GM18502 (cell line): Measurements from ENCODE around the gene TMEM255A.

ENCODE experiments used
- ATAC-seq: cut with Tn5 transposase; IDR thresholded peaks from one replicate; pipeline ENCODE4 v1.9.1; 2021; ENCODE audit warnings: mild to moderate bottlenecking; ENCODE audit not compliant: unreplicated experiment, poor library complexity

The TMEM255A gene

GRCh38 chrX:120308959-120309872 lies 2.0 kb downstream of the TMEM255A start:
- peak; percentile 93 for ATAC-seq

- no peak for ATAC-seq
Measured at GRCh38 chrX:120308558-120308957, 2.7 kb downstream of the TMEM255A start.

- no peak for ATAC-seq
Measured at GRCh38 chrX:120306630-120307029, 4.6 kb downstream of the TMEM255A start.

GRCh38 chrX:120305531-120306141 lies 5.6 kb downstream of the TMEM255A start:
- no peak for ATAC-seq

- no peak for ATAC-seq
Measured at GRCh38 chrX:120304256-120304655, 7.0 kb downstream of the TMEM255A start.

GRCh38 chrX:120302434-120302833 lies 8.8 kb downstream of the TMEM255A start:
- peak; percentile 95 for ATAC-seq

- ATAC-seq = peak; percentile 24
Measured at GRCh38 chrX:120301960-120302359, 9.3 kb downstream of the TMEM255A start.

GRCh38 chrX:120301497-120301896 lies 9.8 kb downstream of the TMEM255A start:
- no peak for ATAC-seq

GRCh38 chrX:120299928-120300327 lies 11.3 kb downstream of the TMEM255A start:
- no peak for ATAC-seq

- no peak for ATAC-seq
Measured at GRCh38 chrX:120297923-120298322, 13.3 kb downstream of the TMEM255A start.

GRCh38 chrX:120294651-120295050 lies 16.6 kb downstream of the TMEM255A start:
- no peak for ATAC-seq

GRCh38 chrX:120293015-120293414 lies 18.2 kb downstream of the TMEM255A start:
- ATAC-seq = no peak

- ATAC-seq = no peak
Measured at GRCh38 chrX:120291211-120291610, 20.1 kb downstream of the TMEM255A start.

GRCh38 chrX:120290107-120290506 lies 21.2 kb downstream of the TMEM255A start:
- ATAC-seq = no peak

GRCh38 chrX:120287513-120288112 lies 23.6 kb downstream of the TMEM255A start:
- peak; percentile 63 for ATAC-seq

GRCh38 chrX:120286733-120287512 lies 24.3 kb downstream of the TMEM255A start:
- peak; percentile 43 for ATAC-seq

GRCh38 chrX:120282697-120283096 lies 28.6 kb downstream of the TMEM255A start:
- ATAC-seq = no peak

GRCh38 chrX:120281761-120282160 lies 29.5 kb downstream of the TMEM255A start:
- no peak for ATAC-seq

GRCh38 chrX:120281021-120281624 lies 30.1 kb downstream of the TMEM255A start:
- no peak for ATAC-seq

GRCh38 chrX:120274958-120275357 lies 36.3 kb downstream of the TMEM255A start:
- ATAC-seq = no peak
